AG09319 (cell line): ENCODE data around the gene ADAM22.
"Not testable (repeated sequence)": the region's sequence is repeated elsewhere in the genome, so short reads cannot be mapped to it uniquely, and the experiment has no call there.

ENCODE experiments used
- DNase-seq: peaks from one replicate; pipeline ENCODE4 v3.0.0-alpha.2; 2010; ENCODE audit warnings: low read depth; ENCODE audit errors: extremely low read depth
- CTCF ChIP-seq: IDR thresholded peaks from 2 replicates; pipeline ENCODE4 v1.5.1; 2011; ENCODE audit warnings: low read depth, mild to moderate bottlenecking, inconsistent platforms, low read length, moderate library complexity

ADAM22 gene

GRCh38 chr7:87918740-87919139 lies 15.3 kb upstream of the ADAM22 start:
- no peak for DNase-seq
- TF ChIP-seq CTCF: no peak

GRCh38 chr7:87919875-87920274 lies 14.2 kb upstream of the ADAM22 start:
- DNase-seq: no peak
- TF ChIP-seq CTCF: no peak

GRCh38 chr7:87920578-87920977 lies 13.5 kb upstream of the ADAM22 start:
- DNase-seq: no peak
- TF ChIP-seq CTCF: no peak

- DNase-seq: not testable (repeated sequence)
Observed at GRCh38 chr7:87922759-87923395, 11.2 kb upstream of the ADAM22 start.

GRCh38 chr7:87926581-87927461 lies 7.2 kb upstream of the ADAM22 start:
- DNase-seq: no peak
- TF ChIP-seq CTCF: no peak

- TF ChIP-seq CTCF: no peak
- no peak for DNase-seq
Observed at GRCh38 chr7:87933605-87933952, 472 bp upstream of the ADAM22 start.

GRCh38 chr7:87934699-87935383 lies 790 bp downstream of the ADAM22 start:
- TF ChIP-seq CTCF: no peak
- DNase-seq: no peak
